Pons (tissue), 1 donor: ENCODE results near the gene TK1.

Source experiments
- DNase-seq: peaks from one replicate; pipeline ENCODE4 v3.0.0-alpha.2; 2016; ENCODE audit warnings: low spot score

Gene TK1

GRCh38 chr17:78219396-78220150, 32.7 kb upstream of the TK1 start:
- DNase-seq = no peak

- no peak for DNase-seq
Measured at GRCh38 chr17:78214706-78215061, 27.8 kb upstream of the TK1 start.

GRCh38 chr17:78214016-78214705, 27.3 kb upstream of the TK1 start, which contains the start of gene BIRC5:
BIRC5 (plus strand) TSS chr17:78214253; CDS start chr17:78214317, 64 bp downstream.
- peak; percentile 75 for DNase-seq

- no peak for DNase-seq
Measured at GRCh38 chr17:78211032-78211431, 24.2 kb upstream of the TK1 start.

GRCh38 chr17:78210111-78210510, 23.3 kb upstream of the TK1 start:
- DNase-seq = no peak

GRCh38 chr17:78208486-78208885, 21.6 kb upstream of the TK1 start:
- peak; percentile 85 for DNase-seq

- no peak for DNase-seq
Measured at GRCh38 chr17:78206298-78206697, 19.4 kb upstream of the TK1 start.

- DNase-seq = no peak
Measured at GRCh38 chr17:78205124-78205775, 18.4 kb upstream of the TK1 start.

- DNase-seq = no peak
Measured at GRCh38 chr17:78204387-78205123, 17.7 kb upstream of the TK1 start.

- DNase-seq = no peak
Measured at GRCh38 chr17:78202666-78203065, 15.8 kb upstream of the TK1 start.

GRCh38 chr17:78200451-78200850, 13.6 kb upstream of the TK1 start:
- no peak for DNase-seq

- peak; percentile 75 for DNase-seq
Measured at GRCh38 chr17:78197147-78197832, 10.4 kb upstream of the TK1 start.

GRCh38 chr17:78196716-78197115, 9.9 kb upstream of the TK1 start:
- DNase-seq = no peak

- no peak for DNase-seq
Measured at GRCh38 chr17:78185981-78186691, 716 bp downstream of the TK1 start.

- no peak for DNase-seq
Measured at GRCh38 chr17:78184868-78185267, 2.0 kb downstream of the TK1 start.

GRCh38 chr17:78184351-78184750, 2.5 kb downstream of the TK1 start:
- no peak for DNase-seq

GRCh38 chr17:78183916-78184315, 2.9 kb downstream of the TK1 start:
- DNase-seq = no peak

- no peak for DNase-seq
Measured at GRCh38 chr17:78182504-78182903, 4.3 kb downstream of the TK1 start.

GRCh38 chr17:78180508-78180907, 6.3 kb downstream of the TK1 start:
- no peak for DNase-seq

GRCh38 chr17:78180083-78180482, 6.8 kb downstream of the TK1 start:
- no peak for DNase-seq

GRCh38 chr17:78179372-78179771, 7.5 kb downstream of the TK1 start:
- DNase-seq = no peak
